Measurements from ENCODE around the gene PSME2. TPM values are rescaled to one million over a fixed set of nuclear protein-coding genes. Genes with fewer than 3 reads are reported as not detected.
A peak's percentile ranks its signal among the peaks of the same experiment; 100 is the strongest.

Gene PSME2
- total RNA-seq, 2 experiments from 2014 or later: 81.7 to 83.2 TPM

DNA sequence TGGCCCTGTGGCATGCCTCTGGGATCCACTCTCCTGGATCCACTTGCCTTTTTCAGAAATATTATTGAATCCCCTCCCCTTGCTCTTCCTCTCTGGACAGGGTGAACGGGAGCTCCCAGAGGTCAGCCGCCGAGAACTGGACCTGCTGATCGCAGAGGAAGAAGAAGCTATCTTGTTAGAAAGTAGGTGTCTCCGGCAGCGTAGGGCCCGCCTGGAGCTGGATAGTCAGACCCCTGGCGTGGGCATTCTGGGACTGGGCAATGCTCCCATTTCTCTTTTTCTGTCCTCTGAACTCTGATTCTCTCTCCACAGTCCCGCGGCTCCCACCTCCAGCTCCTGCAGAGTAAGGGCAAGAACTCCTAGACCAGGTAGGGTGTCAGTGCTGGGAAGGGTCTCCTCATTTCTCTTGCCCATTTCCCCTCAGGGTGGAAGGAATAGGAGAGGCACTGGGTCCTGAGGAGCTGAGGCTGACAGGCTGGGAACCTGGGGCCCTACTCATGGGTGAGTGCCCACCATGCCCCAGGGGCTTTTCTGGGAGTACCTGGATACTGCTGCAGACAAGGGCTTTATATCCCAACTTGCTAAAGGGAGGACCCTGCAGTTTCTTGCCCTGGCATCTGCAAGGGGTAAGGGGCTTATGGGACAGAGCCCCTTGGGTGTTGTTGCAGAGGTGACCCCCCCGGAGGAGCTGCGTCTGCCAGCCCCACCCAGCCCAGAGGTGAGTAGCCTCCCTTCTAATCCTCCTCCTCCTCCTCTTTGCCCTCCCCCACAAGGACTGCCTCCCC lies 30.8 kb upstream of the PSME2 start:
- CTCF ChIA-PET: no interaction called here
- Mint-ChIP-seq H3K27me3 (no peaks in the 10 kb centered on the region), H3K27ac (no peak overlapping the region), H3K4me1 (ENCODE audit: low read depth) (peaks cover 17% of the 10 kb centered on the region), H3K4me3 (no peak overlapping the region), H3K9me3 (no peaks in the 10 kb centered on the region), H3K36me3 (ENCODE audit: low read depth) (peaks cover 72% of the 10 kb centered on the region)
- H3K4me3 ChIP-seq (ENCODE audit: low read length): no peak overlapping the region
- H3K27me3 ChIP-seq (ENCODE audit: control insufficient read depth in 1 of 2, insufficient read depth in 2 of 2, low read length in 2 of 2): no peaks in the 10 kb centered on the region
- DNase-seq (no peak), ATAC-seq (ENCODE audit: poor library complexity) (no peak)
- peaks cover 8% of the 10 kb centered on the region for H3K4me1 ChIP-seq (ENCODE audit: insufficient read depth, low read length)
- H3K36me3 ChIP-seq (ENCODE audit: insufficient read depth, low read length): peaks cover 70% of the 10 kb centered on the region
- TF ChIP-seq, protein P1, sequence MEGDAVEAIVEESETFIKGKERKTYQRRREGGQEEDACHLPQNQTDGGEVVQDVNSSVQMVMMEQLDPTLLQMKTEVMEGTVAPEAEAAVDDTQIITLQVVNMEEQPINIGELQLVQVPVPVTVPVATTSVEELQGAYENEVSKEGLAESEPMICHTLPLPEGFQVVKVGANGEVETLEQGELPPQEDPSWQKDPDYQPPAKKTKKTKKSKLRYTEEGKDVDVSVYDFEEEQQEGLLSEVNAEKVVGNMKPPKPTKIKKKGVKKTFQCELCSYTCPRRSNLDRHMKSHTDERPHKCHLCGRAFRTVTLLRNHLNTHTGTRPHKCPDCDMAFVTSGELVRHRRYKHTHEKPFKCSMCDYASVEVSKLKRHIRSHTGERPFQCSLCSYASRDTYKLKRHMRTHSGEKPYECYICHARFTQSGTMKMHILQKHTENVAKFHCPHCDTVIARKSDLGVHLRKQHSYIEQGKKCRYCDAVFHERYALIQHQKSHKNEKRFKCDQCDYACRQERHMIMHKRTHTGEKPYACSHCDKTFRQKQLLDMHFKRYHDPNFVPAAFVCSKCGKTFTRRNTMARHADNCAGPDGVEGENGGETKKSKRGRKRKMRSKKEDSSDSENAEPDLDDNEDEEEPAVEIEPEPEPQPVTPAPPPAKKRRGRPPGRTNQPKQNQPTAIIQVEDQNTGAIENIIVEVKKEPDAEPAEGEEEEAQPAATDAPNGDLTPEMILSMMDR (IDR thresholded peaks at IDR 0.05): no peak
- no peak overlapping the region for H3K27ac ChIP-seq (ENCODE audit: low read depth in 1 of 2, low read length in 2 of 2)
- POLR2A ChIA-PET: interaction anchor here (0.9 to 2.3 kb wide), 4 partner anchors 10 to 63 kb away, joined by 3 to 11 read pairs (median 4); partner anchors contain the start of genes DCAF11, IRF9, NRL and PSME1
- no peaks in the 10 kb centered on the region for H3K9me3 ChIP-seq (ENCODE audit: control insufficient read depth in 1 of 2, insufficient read depth in 1 of 2, low read length in 2 of 2)
- intact Hi-C loops (cut with DNase I, micrococcal nuclease): no loop called here

DNA sequence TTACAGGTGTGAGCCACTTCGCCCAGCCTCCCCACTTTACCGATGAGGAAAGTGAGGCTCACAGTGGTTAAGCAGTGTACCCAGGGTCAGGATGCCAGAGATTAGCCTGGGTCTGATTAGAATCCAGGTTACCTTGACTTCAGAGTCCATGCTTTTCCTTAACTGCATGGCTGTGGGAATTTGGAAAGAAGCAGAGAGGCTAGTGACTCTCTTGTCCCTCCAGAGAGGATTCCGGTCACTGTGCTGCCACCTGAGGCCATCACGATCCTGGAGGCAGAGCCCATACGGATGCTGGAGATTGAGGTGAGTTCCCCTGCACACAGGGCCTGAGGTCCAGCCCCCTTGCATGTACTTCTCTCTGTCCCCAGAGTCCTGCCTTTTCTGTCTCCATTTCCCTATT lies 30.2 kb upstream of the PSME2 start:
- intact Hi-C loops (cut with DNase I, micrococcal nuclease): no loop called here
- no peaks in the 10 kb centered on the region for H3K27me3 Mint-ChIP-seq
- Histone ChIP-seq H3K9me3 (ENCODE audit: control insufficient read depth in 1 of 2, insufficient read depth in 1 of 2, low read length in 2 of 2) (no peaks in the 10 kb centered on the region), H3K27ac (ENCODE audit: low read depth in 1 of 2, low read length in 2 of 2) (no peak overlapping the region), H3K4me1 (ENCODE audit: insufficient read depth, low read length) (peaks cover 13% of the 10 kb centered on the region), H3K36me3 (ENCODE audit: insufficient read depth, low read length) (peaks cover 64% of the 10 kb centered on the region), H3K4me3 (ENCODE audit: low read length) (no peak overlapping the region), H3K27me3 (ENCODE audit: control insufficient read depth in 1 of 2, insufficient read depth in 2 of 2, low read length in 2 of 2) (no peaks in the 10 kb centered on the region)
- H3K36me3 Mint-ChIP-seq (ENCODE audit: low read depth): peaks cover 70% of the 10 kb centered on the region
- ATAC-seq (ENCODE audit: poor library complexity): no peak
- POLR2A ChIA-PET: interaction anchor here (0.9 to 2.3 kb wide), 3 partner anchors 15 to 62 kb away, joined by 3 to 11 read pairs (median 4); partner anchors contain the start of genes DCAF11, IRF9, NRL and PSME1
- H3K4me1 Mint-ChIP-seq (ENCODE audit: low read depth): peaks cover 20% of the 10 kb centered on the region
- no peak overlapping the region for H3K27ac Mint-ChIP-seq
- H3K9me3 Mint-ChIP-seq: no peaks in the 10 kb centered on the region
- CTCF ChIA-PET: interaction anchor here (2.0 kb wide), 1 partner anchor 16 kb away, joined by 9 read pairs; the partner anchor contains the start of gene IRF9
- TF ChIP-seq, protein P1 (IDR thresholded peaks at IDR 0.05): no peak
- H3K4me3 Mint-ChIP-seq: no peak overlapping the region
- DNase-seq: no peak

DNA sequence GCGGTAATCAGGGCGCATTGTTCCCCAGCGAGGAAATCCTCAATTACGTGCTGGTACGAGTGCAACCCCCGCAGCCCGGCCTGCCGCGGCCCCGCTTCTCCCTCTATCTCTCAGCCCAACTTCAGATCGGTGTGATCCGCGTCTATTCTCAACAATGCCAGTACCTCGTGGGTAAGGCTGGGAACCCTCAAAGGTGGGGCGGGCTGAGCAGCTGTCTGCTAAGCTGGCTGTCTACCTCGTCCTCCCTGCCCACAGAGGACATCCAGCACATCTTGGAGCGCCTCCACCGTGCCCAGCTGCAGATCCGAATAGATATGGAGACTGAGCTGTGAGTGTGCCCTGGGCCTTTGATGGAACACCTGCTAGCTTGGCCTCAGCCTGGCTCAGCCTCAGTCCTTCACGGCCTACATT lies 26.5 kb upstream of the PSME2 start:
- ATAC-seq (ENCODE audit: poor library complexity) (no peak), DNase-seq (no peak)
- no peaks in the 10 kb centered on the region for H3K27me3 Mint-ChIP-seq
- ChIA-PET CTCF (interaction anchor here (1.4 kb wide), 1 partner anchor 12 kb away, joined by 3 read pairs; no protein-coding TSS in a partner anchor), POLR2A (interaction anchor here (0.8 to 5.4 kb wide), 6 partner anchors 11 to 59 kb away, joined by 3 to 53 read pairs (median 5); partner anchors contain the start of genes DCAF11, EMC9, IPO4 and IRF9)
- TF ChIP-seq, protein P1 (IDR thresholded peaks at IDR 0.05): no peak
- peak overlapping the region; percentile 82 for H3K4me3 Mint-ChIP-seq
- Histone ChIP-seq H3K27me3 (ENCODE audit: control insufficient read depth in 1 of 2, insufficient read depth in 2 of 2, low read length in 2 of 2) (no peaks in the 10 kb centered on the region), H3K4me3 (ENCODE audit: low read length) (peak overlapping the region; percentile 56), H3K4me1 (ENCODE audit: insufficient read depth, low read length) (peaks cover 21% of the 10 kb centered on the region), H3K27ac (ENCODE audit: low read depth in 1 of 2, low read length in 2 of 2) (peak overlapping the region in 1 of 2 donors; percentile 44), H3K9me3 (ENCODE audit: control insufficient read depth in 1 of 2, insufficient read depth in 1 of 2, low read length in 2 of 2) (no peaks in the 10 kb centered on the region), H3K36me3 (ENCODE audit: insufficient read depth, low read length) (peaks cover 37% of the 10 kb centered on the region)
- peaks cover 50% of the 10 kb centered on the region for H3K36me3 Mint-ChIP-seq (ENCODE audit: low read depth)
- peaks cover 36% of the 10 kb centered on the region for H3K4me1 Mint-ChIP-seq (ENCODE audit: low read depth)
- no peaks in the 10 kb centered on the region for H3K9me3 Mint-ChIP-seq
- H3K27ac Mint-ChIP-seq: peak overlapping the region; percentile 74
- intact Hi-C loops (cut with DNase I, micrococcal nuclease): no loop called here

Data from CD4-positive, alpha-beta T cell (primary cell).